Suppressor macrophage treated with lipopolysaccharide for 1 hour (primary cell): ENCODE results near the gene PTGES.
"Not testable (repeated sequence)": the region's sequence is repeated elsewhere in the genome, so short reads cannot be mapped to it uniquely, and the experiment has no call there.

Source experiments
- DNase-seq, 3 donors: peaks; one replicate each; pipeline ENCODE4 v3.0.0-alpha.2; 2020 to 2022

Gene PTGES

DNA sequence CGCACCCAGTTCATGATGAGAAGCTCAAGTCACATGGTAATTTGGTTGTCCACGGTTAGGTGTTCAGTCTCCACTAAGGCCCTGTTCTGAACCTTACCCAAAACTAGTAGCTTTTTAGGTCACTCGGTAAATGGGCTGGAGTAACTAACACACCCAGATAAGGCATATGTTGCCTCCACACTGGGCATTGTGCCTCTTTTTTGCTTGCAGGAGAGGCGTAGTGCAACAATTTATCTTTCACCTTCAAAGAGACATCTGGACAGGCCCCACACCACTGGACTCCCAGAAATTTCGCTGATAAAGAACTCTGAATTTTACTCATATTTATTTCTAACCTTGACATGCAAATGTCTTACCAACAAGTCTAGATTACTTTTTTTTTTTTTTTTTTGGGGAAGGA is 16.8 kb upstream of the PTGES start:
- DNase-seq: no peak

DNA sequence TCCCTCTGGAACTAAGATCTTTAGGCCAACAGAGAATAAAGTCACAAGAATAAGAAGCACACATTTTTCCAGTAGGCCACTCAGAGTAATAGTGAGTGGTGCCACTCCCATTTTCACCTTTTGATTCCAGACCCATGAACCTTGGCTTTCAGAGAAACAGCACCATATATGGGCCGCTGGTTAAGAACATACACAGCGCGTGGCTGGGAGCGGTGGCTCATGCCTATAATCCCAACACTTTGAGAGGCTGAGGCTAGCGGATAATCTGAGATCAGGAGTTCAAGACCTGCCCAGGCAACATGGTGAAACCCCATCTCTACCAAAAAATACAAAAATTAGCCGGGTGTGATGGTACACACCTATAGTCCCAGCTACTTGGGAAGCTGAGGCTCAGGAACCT is 15.6 kb upstream of the PTGES start:
- DNase-seq: no peak

DNA sequence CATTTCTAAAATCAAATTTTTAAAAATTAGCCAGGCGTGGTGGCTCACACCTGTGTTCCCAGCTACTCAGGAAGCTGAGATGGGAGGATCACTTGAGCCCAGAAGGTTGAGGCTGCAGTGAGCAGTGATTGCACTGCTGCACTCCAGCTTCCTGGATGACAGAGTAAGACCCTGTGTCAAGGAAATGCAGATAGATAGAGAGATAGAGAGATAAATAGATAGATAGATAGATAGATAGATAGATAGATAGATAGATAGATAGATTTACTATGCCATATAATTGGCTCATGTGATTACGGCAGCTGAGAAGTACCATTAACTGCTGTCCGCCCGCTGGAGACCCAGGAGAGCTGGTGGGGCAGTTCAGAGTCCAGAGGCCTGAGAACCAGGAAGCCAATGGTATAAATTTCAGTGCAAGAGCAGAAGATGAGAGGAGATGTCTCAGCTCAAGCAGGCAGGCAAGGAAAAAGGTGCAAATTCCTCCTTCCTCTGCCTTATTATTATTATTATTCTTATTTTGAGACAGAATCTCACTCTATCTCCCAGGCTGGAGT is 13.0 kb upstream of the PTGES start:
- no peak for DNase-seq

DNA sequence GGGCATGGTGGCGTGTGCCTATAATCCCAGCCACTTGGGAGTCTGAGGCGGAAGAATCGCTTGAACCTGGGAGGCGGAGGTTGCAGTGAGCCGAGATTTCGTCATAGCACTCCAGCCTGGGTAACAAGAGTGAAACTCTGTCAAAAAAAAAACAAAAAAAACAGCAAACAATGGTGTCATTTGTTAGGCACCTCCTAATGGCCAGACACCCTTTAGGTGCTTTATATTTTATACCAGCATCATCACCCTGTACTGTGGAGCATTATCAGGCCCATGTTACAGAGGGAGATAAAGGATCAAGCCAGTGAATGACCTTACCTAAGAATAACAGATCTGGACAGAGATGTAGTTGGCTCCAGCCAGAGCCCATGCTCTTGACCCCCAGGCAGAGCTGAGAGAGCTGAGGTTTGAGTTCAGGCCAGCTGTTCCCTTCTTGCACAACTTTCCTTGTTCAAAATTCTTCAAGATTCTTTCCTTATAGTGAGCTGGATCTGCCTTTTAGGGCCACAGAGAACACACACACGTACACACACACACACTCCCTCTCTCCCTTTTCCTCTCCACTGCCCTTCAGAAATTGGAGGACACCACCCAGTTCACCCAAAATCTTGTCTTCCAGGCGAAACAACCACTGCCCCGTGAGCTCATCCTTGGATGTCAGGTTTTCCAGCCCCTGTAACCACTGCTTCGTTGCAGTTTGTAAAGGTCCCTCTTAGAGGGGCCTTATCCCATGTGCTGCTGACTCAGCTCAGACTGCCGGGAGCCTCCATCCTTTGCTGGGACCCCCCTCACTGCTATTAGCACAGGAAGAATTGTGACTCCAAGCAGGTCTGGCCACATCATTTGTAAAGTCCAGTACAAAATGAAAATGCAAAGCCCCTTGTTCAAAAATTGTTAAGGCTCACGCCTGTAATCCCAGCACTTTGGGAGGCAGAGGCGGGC is 10.4 kb upstream of the PTGES start:
- DNase-seq: peak; percentile 33 to 54 (median 38)

DNA sequence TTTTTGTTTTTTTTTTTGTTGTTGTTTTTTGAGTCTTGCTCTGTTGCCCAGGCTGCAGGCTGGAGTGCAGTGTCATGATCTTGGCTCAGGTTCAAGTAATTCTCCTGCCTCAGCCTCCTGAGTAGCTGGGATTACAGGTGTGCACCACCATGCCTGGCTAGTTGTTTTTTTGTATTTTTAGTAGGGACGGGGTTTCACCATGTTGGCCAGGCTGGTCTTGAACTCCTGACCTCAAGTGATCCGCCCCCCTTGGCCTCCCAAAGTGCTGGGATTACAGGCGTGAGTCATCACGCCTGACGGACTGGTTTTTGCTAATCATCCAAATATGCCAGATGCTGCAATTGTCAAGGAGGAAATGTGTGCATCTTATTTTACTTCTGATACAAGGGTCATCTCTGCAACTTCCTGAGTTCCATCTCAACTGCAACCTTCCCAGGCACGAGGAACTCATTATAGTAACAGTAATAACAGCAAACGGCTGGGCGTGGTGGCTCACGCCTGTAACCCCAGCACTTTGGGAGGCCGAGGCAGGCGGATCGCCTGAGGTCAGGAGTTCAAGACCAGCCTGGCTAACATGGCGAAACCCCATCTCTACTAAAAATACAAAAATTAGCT is 9.6 kb upstream of the PTGES start:
- peak; percentile 82 to 92 (median 88) for DNase-seq

DNA sequence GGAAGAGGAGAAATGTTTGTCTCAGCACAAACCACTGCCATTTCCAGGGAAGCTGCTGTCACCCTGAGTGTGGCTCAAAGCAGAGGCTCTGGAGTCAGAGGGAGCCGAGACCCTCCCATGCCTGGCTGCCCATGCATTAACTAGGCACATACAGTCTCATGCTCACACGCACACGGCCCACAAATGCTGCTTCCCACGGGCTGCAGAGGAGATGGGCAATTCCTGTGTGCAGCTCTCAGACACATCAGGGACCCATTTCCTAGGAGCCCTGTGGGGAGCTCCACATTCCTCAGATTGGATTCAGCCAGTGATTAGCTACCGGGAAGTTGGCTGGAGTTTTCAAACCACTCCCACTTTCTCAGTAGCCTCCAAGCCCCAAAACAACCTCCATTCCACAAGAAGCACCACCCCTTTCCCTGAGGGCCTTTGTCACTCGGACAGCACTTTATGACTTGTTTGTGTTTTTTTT is 9.1 kb upstream of the PTGES start:
- no peak for DNase-seq

DNA sequence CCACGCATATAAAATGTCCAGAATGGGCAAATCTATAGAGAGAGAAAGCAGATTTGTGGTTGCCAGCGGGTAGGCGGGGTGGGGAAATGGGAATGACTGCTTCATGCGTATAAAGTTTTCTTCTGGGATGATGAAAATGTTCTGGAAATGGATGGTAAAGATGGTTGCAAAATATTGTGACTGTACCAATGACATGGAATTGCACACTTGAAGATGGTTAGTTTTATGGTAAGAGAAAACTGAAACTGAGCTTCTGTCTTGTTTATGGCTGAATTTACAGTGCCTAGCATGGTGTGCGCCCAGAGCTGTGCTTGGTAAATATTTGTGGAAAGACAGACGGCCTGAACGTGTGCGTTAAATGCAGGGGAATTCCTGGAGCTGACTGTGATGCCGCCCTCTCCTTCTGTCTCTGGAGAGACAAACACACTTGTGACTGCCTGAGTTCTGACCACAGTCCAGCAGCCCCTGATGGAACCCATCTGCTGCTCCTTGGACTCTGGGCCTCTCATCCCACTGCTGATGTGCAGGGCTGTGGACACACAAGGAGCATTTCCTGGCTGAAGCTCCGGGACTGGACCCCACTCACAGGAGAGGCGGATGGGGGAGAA is 8.6 kb upstream of the PTGES start:
- DNase-seq: peak; percentile 36 to 41 (median 41)

DNA sequence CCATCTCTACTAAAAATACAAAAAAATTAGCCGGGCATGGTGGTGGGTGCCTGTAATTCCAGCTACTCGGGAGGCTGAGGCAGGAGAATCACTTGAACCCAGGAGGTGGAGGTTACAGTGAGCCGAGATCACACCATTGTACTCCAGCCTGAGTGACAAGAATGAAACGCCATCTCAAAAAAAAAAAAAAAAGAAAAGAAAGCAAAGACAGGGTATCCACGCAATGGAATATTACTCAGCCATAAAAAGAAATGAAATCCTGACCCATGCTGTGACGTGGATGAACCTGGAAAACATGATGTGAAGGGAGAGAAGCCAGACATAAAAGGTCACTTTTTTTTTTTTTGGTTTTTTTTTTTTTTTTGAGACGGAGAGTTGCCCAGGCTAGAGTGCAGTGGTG is 7.9 kb upstream of the PTGES start:
- not testable (repeated sequence) for DNase-seq

DNA sequence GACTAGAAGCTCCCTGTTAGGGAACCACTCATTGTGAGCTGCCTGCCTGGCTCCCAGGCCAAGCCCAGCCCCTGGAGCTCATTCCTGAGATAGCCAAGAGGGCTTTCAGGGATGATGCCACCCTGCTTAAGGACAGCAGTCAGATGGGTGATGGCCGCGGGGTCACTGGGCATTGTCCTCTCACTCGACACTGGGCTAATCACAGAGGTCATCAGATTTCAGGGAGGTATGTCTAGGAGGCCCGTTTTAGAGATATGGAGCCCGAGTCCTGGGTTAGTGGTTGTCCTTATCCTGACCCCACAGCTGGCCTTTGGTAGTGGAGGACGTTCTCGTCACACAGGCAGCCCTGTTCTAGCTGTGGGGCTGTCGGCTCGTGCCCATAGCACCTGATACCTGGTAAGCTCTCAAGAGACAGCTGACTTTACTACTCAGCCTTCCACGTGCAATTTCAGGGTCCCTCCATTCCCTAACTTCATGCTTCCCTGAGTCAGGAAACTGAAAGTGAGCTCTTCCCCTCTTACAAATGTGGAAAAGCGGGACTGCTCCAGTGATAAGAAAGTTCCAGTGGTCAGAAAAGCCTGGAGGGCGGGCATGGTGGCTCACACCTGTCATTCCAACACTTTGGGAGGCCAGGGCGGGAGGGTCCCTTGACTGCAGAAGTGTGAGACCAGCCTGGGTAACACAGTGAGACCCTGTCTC is 7.1 kb upstream of the PTGES start:
- no peak for DNase-seq

DNA sequence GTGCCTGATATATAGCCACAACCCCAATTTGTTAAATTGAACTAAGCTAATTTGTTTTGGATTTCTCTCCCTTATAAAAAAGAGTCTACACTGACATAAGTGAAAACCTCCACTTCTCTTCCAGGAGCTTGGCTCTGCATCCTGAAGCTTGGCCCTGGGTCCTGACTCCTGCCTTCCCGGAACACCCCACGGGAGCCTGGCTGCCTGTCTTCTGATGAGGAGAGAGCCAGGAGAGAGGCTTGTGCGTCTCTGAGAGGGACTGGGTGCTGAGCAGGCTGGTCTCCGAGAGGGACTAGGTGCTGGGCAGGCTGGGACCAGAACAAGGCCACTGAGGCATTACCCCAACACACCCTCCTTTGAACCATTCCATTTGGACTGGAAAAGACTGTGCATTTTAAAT is 6.5 kb upstream of the PTGES start:
- no peak for DNase-seq

DNA sequence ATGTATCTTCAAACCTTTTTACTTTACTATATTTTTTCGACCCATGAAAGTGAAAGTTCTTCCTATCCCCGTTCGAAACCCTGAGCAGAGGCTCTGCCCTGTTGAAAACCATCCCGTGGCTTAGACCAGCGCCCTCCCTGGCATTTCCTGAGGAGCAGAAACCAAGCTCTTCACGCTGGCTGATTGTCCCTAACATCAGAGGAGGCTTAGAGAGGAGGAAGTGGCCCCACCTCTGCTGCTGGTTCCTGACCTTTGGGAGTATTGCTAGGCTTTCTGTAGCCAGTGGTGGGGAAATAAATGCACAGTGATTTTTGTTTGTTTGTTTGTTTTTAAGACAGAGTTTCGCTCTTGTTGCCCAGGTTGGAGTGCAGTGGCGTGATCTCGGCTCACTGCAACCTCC is 4.2 kb upstream of the PTGES start:
- peak; percentile 73 to 80 (median 78) for DNase-seq

DNA sequence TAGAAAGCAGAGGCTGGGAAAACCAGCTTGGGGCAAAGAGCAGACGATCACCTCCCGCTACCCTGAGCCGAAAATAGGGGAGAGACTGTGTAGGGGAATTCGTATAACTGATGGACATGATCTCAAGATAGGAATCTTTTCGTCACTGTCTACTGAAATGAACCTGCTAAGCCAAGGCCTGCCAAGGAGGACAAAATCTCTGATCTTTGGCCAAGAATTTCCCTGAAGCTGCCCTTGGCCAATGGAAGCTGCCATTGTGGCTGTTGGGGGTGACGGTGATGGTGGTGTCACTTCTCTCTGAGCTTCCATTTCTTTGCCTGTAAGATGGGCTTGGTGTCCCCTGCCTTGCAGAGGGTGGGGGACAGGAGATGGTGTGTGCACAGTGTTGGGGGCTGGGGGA is 3.3 kb upstream of the PTGES start:
- no peak for DNase-seq

DNA sequence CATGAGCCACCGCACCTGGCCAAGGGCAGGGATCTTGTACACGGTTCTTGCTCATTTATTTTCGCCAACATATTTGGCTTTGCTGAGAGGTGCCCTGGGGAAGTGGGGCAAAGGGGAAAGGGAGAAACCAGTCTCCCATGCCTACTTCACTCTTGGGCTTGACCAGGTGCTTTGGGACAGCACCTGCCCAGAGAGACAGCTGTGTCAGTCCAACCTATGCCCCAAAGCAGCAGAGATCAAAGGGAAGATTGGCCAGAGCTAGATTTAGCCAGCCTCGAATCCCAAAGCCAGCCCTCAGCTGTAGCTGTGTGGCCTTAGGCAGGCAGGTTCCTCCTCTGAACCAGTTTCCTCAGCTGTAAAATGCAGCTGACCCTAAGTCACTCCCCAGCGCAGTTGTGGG is 2.3 kb upstream of the PTGES start:
- no peak for DNase-seq

DNA sequence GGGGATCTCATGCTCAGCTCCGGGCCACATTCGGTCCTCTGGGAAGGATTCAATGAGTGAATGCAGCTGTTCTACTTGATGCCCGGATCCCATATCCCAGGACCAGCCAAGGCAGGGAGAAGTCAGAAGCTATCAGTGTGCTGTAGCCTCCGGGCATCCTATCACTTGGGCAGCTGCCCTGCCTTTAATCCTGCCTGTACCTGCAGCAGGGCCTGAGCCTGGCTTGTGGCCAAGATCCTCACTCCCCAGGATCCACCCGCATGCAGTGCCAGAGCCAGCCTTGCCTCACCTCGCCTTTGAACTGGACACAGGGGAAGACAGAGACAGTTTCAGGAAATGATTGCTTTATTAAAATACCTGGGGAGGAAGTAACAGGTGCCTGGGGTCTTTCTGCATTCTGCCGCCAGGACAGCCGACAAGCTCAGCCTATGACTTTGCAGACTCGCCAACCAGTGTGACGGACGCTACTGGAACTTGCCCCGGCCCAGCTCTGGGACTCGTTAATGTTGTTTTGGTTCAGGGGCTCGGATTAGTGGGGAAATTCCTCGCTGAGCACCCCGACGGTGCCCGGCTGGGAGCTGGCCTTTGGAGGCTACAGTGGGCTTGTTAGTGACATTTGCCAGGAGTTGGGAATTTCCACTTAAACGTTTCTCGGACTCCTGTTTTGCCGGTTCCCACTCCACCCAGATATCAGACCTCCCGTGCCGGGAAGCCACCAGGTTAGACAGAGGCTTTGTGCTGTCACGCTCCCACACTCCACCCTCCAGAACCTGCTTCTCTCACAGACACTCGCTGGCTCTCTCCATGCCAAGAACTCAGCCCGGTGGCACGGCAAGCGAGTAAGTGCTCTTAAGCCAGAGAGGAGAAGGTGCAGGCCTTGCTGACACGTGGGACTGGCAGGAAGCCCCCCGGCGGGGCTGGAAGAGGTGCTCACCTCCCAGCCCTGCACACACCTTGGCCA is 721 bp downstream of the PTGES start:
- DNase-seq: no peak

DNA sequence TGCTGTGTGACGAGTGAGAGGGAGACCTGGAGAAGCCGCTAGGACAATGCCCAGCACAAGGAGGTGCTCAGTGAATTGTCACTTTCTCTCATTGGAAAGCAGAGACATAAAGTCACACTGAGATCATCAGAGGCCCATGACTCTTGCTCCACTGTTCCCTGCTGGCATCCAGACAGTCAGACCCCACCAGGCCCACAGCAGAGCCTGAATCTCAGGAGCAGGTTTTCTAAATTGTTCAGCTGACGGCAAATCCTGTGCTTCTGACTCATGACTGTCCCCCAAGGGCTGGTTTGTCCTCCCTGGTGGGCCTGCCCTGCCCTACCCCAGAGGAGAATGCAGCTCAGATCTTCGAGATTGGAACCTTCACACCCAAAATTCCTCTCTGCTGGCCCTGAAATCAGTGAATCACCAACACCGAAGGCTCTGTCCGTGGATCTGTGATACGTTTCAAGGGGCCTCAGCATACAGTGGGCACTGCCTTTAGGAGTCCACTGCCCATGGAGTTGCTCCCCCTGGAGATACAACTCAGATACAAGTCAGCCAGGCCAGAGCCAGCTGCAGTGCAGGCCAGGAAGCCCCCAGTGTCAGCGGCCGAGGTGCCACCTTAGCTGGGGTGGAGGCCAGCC is 2.7 kb downstream of the PTGES start:
- DNase-seq: no peak

DNA sequence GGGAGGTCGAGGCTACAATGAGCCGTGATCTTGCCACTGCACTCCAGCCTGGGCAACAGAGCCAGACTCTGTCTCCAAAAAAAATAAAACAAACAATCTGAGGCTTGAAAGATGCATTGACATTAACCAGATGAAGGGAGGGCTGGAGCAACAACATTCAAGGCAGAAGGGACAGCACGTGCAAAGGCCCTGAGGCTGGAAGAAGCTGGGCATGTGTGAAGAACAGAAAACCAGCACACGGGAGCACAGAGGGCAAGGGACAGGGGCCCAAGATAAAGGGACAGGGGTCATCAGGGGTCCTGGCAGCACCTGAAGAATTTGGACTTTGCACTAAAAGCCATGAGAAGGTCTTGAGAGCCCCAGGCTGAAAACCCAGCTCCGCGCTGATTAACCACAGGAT is 3.3 kb downstream of the PTGES start:
- no peak for DNase-seq

DNA sequence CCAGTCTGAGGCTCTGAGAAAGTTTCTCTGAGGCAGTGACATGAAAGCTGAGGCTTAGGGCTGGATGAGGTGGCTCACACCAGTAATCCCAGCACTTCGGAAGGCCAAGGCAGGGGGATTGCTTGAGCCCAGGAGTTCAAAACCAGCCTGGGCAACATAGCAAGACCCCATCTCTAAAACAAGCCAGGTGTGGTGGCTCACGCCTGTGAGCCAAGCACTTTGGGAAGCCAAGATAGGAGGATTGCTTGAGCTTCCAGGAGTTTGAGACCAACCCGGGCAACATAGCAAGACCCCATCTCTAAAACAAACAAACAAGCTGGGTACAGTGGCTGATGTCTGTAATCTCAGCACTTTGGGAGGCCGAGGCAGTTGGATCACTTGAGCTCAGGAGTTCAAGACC is 3.8 kb downstream of the PTGES start:
- not testable (repeated sequence) for DNase-seq

DNA sequence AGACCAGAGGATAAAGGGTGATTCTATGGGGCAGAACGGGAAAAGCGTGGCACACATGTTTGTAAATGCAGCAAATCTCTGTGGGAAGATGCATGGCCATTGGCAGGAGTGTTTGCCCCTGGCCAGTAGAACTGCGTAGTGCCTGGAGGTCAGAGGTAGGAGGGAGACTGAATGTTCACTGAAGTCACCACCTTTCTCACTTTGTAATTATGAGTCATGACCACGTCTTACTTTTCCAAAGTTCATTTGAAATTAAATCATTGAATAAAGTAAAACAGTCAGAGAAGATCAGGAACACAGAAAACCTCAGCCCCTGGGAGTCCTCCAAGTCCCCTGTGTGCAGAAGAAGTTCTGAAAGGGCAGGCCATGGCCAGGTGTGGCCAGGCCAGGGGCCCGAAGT is 4.6 kb downstream of the PTGES start:
- no peak for DNase-seq

DNA sequence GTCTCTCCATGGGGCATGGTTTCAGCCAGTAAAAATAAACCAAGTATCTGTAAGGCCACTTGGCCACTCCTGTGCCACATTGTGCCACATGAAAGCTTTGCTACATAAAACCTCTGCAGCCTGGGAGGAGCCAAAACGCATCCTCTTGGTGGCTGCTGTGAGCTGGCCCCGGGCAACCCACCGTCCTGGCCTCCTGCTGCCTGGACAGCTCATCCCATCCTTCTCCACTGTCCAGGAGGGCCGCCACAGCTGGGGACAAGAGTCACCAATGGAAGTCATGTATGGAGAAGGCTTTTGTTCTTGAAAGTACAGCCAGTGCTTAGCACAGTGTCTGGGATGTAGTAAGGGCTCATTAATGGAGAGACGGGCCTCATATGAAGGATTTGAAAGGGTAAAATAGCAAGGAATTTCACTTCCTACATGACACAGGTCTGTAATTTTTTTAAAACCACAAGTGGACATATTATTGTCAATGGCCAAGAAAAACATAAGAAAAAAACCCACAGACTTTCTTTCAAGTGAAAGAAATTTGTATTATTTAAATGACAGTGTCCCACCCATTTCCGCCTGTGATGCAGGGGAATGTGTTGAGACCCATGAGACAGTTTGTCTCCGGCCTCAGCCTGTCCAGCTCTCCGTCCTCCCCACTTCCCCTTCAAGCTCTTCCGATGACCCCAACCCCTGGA is 6.6 kb downstream of the PTGES start:
- peak in 2 of 3 donors; percentile 21 to 25 for DNase-seq

DNA sequence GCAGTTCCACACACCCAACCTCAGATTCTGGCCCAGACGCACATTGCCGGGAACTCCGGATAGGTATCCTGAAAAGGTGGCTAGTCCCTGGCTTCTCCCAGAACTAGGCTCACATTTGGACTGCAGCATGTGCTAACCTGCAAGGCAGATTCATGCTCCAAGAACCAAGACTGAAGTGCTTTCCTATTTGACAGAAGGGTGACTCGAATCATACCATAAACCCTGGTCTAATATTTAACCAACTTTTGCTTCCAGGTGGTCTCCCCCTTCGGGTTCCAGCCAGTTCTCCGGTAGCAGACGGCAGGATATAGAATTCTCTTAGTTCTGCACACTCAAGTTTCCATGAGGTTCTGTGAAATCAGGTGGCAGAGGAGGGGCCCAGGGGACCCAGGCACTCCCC is 7.6 kb downstream of the PTGES start:
- DNase-seq: no peak
